Thymus (tissue), 11 donors: ENCODE measurements around the gene PLCB1. TPM values are rescaled to one million over a fixed set of nuclear protein-coding genes. Genes with fewer than 3 reads are reported as not detected.
"Not testable (repeated sequence)": the region's sequence is repeated elsewhere in the genome, so short reads cannot be mapped to it uniquely, and the experiment has no call there.

ENCODE experiments used
- DNase-seq, 9 donors: peaks; one replicate each; pipeline ENCODE4 v3.0.0-alpha.2; 2013; ENCODE audit warnings: low spot score in 9 of 9, low read depth in 6 of 9, missing footprints in 1 of 9
- H3K27ac ChIP-seq, 2 donors: one replicate each; pipeline ENCODE4 v1.5.1; 2013; ENCODE audit warnings: control low read depth in 1 of 2, low read depth in 1 of 2, low read length in 1 of 2, mild to moderate bottlenecking in 1 of 2, moderate library complexity in 1 of 2
- H3K27me3 ChIP-seq, 2 donors: one replicate each; pipeline ENCODE4 v1.5.1; 2013; ENCODE audit warnings: low read length in 1 of 2; ENCODE audit not compliant: control insufficient read depth in 2 of 2, insufficient read depth in 1 of 2
- H3K36me3 ChIP-seq, 2 donors: one replicate each; pipeline ENCODE4 v1.5.1; 2013; ENCODE audit warnings: low read length in 1 of 2, mild to moderate bottlenecking in 1 of 2, moderate library complexity in 1 of 2; ENCODE audit not compliant: control insufficient read depth in 2 of 2, insufficient read depth in 2 of 2
- H3K4me1 ChIP-seq, 2 donors: one replicate each; pipeline ENCODE4 v1.5.1; 2013; ENCODE audit warnings: low read length in 2 of 2; ENCODE audit not compliant: control insufficient read depth in 2 of 2, insufficient read depth in 2 of 2
- H3K4me3 ChIP-seq, 2 donors: one replicate each; pipeline ENCODE4 v1.5.1; 2013; ENCODE audit warnings: low read length in 2 of 2, control low read depth in 1 of 2, mild to moderate bottlenecking in 1 of 2
- H3K9me3 ChIP-seq, 2 donors: one replicate each; pipeline ENCODE4 v1.5.1; 2013; ENCODE audit warnings: low read length in 1 of 2, mild to moderate bottlenecking in 1 of 2; ENCODE audit not compliant: control insufficient read depth in 2 of 2, insufficient read depth in 1 of 2
- WGBS: extraction: QIAGEN DNeasy Blood & Tissue Kit; methylation state at CpG from one replicate; pipeline ENCODE4 v1.1.7; 2013; 5-methylcytosine and 5-hydroxymethylcytosine counted together
- polyA plus RNA-seq: library from polyadenylated mRNA; stranded (reverse); fragments of 200-250 nt; gene quantifications from one replicate; pipeline ENCODE4 v1.2.3, GENCODE V29; 2013
- total RNA-seq: library from RNA; stranded (reverse); fragments of 120-200 nt; gene quantifications from one replicate; pipeline ENCODE4 v1.2.4, GENCODE V29; 2013
- donor health status: healthy.

Gene PLCB1
- total and polyA plus RNA-seq, 2 donors, result 4.1 to 4.7 TPM

DNA sequence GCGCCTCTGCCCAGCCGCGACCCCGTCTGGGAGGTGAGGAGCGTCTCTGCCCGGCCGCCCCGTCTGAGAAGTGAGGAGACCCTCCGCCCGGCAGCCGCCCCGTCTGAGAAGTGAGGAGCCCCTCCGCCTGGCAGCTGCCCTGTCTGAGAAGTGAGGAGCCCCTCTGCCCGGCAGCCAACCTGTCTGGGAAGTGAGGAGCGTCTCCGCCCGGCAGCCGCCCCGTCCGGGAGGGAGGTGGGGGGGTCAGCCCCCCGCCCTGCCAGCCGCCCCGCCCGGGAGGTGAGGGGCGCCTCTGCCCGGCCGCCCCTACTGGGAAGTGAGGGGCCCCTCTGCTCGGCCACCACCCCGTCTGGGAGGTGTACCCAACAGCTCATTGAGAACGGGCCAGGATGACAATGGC lies 512.4 kb downstream of the PLCB1 start:
- not testable (repeated sequence) for H3K9me3 ChIP-seq, DNase-seq, H3K4me3 ChIP-seq, H3K36me3 ChIP-seq, H3K4me1 ChIP-seq, H3K27me3 ChIP-seq, H3K27ac ChIP-seq
- over 99% methylated on average over 18 of the region's 30 CpGs for WGBS

DNA sequence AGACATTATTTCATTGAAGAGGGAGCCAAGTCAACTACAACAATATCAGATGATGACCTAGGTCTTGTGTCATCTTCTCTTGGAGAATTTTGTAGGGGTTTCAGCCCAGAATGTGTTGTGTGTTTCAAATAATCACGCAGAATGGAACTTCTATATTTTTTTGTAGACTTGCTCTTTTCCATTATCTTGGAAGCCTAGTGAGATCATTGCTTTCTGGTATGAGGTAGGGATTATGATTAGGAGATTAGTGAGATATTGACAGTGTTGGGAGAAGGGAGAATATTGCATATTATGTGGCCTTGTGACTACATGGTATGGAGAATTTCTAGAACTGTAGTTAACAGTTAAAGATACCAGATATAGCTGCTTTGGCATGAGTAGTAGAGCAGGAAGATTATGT lies 513.3 kb downstream of the PLCB1 start:
- WGBS, result 99% methylated on average over 1 of the region's 1 CpG
- no peak overlapping the region for H3K27ac ChIP-seq
- no peaks in the 10 kb centered on the region for H3K4me1 ChIP-seq
- no peak for DNase-seq
- H3K9me3 ChIP-seq, result no peaks in the 10 kb centered on the region
- no peak overlapping the region for H3K4me3 ChIP-seq
- H3K27me3 ChIP-seq, result no peaks in the 10 kb centered on the region
- no peaks in the 10 kb centered on the region for H3K36me3 ChIP-seq

DNA sequence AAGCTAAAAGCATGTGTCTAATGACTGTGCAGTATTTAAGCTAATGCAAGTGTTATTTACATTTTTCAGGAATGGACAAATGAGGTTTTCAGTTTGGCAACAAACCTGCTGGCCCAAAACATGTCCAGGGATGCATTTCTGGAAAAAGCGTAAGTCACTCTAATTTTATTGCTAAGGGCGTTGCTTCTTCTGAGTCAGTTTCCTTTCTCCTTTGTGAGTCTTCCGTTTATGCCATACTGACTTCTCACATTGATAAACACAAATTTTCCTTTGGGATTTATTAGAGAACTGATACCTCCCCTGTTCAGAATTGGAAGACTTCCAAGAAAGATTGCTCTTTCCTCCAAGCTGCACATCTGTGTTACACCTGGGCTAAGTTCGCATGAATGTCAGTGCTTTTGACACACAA lies 514.0 kb downstream of the PLCB1 start:
- 83% methylated on average over 4 of the region's 4 CpGs for WGBS
- H3K9me3 ChIP-seq, result no peaks in the 10 kb centered on the region
- H3K4me1 ChIP-seq, result no peaks in the 10 kb centered on the region
- H3K27me3 ChIP-seq, result no peaks in the 10 kb centered on the region
- no peak overlapping the region for H3K27ac ChIP-seq
- H3K4me3 ChIP-seq, result no peak overlapping the region
- H3K36me3 ChIP-seq, result no peaks in the 10 kb centered on the region
- no peak for DNase-seq

DNA sequence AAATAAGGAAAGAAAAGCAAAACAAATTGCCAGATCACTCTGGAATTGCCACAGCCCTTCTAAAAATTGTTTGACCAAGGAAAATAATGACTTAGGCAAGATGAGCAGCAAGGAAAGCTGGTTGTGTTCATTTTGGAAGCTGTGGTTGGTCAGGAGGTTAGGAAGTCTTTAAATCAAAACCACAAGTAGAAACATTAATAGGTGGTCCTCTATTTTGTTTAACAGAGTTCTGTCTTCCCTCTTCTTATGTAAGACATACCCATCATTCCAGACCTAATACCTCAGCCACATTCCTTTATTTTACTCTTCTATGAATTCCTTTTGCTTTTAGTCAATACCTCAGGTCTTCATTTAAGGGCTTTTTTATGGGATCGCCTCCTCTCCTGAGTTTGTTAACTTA lies 514.6 kb downstream of the PLCB1 start:
- 97% methylated on average over 1 of the region's 1 CpG for WGBS
- Histone ChIP-seq H3K27me3 (no peaks in the 10 kb centered on the region), H3K4me3 (no peak overlapping the region), H3K4me1 (no peaks in the 10 kb centered on the region), H3K36me3 (no peaks in the 10 kb centered on the region), H3K9me3 (no peaks in the 10 kb centered on the region), H3K27ac (no peak overlapping the region)
- no peak for DNase-seq

DNA sequence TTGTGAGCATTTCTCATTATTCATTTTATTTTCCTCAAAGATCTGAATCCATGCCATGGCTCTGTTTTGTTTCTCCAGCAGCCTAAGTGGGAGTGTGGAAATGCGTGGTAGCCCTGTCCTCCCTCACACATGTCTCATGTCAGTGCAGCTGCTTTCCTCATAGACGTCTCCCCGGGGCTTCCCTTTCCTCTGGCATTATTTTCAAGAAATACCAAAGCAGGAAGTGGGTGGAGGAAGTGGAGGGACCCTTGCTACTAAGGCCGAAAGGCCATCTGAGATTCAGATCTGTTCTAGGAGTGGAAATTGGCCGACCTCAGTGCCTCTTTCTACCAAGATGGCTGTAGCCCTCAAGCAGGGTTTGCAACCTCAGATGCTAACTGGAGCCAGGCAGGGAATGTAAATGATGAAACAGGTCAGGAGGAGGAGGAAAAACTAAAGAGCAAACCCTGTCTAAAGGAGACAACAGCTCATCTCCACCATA lies 515.9 kb downstream of the PLCB1 start:
- Histone ChIP-seq H3K4me1 (no peaks in the 10 kb centered on the region), H3K9me3 (no peaks in the 10 kb centered on the region), H3K27ac (no peak overlapping the region), H3K4me3 (no peak overlapping the region), H3K36me3 (no peaks in the 10 kb centered on the region), H3K27me3 (no peaks in the 10 kb centered on the region)
- no peak for DNase-seq
- WGBS, result 80% methylated on average over 5 of the region's 5 CpGs

DNA sequence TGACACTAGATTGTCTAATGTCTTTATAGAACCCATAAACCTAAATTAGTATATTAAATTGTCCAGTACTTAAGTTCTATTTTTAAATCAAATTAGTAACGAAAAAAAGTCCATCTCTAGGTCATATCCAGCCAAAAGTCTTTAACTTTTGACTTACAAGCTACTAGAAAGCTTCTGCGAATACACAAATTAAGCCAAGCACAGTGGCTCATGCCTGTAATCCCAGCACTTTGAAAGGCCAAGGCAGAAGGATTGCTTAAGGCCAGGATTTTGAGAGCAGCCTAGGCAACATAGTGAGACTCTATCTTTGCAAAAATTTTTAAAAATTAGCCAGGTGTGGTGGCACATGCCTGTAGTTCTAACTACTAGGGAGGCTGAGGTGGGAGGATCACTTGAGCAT lies 516.4 kb downstream of the PLCB1 start:
- Histone ChIP-seq H3K9me3 (no peaks in the 10 kb centered on the region), H3K4me1 (no peaks in the 10 kb centered on the region), H3K27ac (no peak overlapping the region), H3K27me3 (no peaks in the 10 kb centered on the region), H3K4me3 (no peak overlapping the region), H3K36me3 (no peaks in the 10 kb centered on the region)
- no peak for DNase-seq
- WGBS, result 94% methylated on average over 2 of the region's 2 CpGs

DNA sequence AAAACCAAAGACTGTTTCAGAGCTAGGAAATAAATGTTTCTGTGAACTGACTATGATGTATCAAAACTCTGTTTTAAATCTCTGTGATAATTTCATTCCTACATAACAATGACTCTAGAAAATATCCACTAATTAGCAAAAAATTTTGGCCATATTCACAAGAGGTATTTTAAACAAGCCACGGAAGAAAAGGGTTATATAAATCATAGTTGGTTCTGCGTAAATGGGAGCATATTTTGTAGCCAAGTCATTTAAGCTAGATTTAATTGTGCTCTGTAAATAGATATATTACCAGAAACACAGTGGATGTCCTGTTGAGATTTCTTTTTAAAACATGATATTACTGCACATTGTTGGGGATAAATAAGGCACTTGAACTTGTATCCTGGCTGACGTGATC lies 520.3 kb downstream of the PLCB1 start:
- H3K27me3 ChIP-seq, result no peaks in the 10 kb centered on the region
- H3K36me3 ChIP-seq, result no peaks in the 10 kb centered on the region
- no peak overlapping the region for H3K4me3 ChIP-seq
- H3K27ac ChIP-seq, result no peak overlapping the region
- no peaks in the 10 kb centered on the region for H3K4me1 ChIP-seq
- no peak for DNase-seq
- no peaks in the 10 kb centered on the region for H3K9me3 ChIP-seq
- 81% methylated on average over 3 of the region's 3 CpGs for WGBS

DNA sequence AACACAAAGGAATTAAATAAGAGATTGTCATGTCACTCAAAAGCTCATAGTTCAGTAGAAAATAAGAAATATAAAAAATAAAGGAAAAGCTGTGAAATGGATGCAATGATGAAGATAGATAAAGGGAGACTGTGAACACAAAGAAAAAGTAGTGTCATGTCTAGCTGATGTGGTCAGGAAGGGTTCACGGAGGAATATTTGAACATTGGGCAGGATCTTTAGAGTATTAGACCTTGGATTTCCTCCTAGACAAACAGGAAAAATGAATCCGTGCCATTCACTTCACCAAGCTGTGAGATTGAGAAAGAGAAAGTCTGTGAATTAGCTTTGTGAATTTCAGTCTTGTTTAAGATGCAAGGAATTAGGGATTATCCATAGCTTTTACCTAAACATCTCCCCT lies 522.4 kb downstream of the PLCB1 start:
- Histone ChIP-seq H3K27me3 (no peaks in the 10 kb centered on the region), H3K27ac (no peak overlapping the region), H3K4me1 (no peaks in the 10 kb centered on the region), H3K9me3 (no peaks in the 10 kb centered on the region), H3K4me3 (no peak overlapping the region), H3K36me3 (no peaks in the 10 kb centered on the region)
- WGBS, result 98% methylated on average over 2 of the region's 2 CpGs
- DNase-seq, result no peak

DNA sequence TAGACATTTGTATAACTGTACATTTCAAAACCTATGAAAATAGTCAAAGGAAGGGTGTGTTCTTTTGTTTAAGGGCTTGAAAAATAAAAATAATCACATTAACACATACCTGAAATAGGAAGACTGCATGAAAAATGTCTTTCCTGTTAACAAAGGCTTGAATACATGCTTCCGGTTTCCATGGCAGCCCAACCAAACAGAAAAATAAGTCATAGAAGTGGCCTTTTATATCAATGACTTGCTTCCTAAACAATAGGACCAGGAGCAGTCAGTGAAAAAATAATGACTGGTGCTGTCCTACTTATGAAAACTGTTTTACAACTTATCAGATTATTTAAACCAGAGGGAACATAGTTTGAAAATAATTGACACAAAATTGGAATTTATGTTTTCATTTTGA lies 524.3 kb downstream of the PLCB1 start:
- H3K36me3 ChIP-seq, result no peaks in the 10 kb centered on the region
- no peak overlapping the region for H3K27ac ChIP-seq
- no peak for DNase-seq
- WGBS, result 94% methylated on average over 1 of the region's 1 CpG
- no peaks in the 10 kb centered on the region for H3K27me3 ChIP-seq
- H3K4me3 ChIP-seq, result no peak overlapping the region
- H3K4me1 ChIP-seq, result no peaks in the 10 kb centered on the region
- H3K9me3 ChIP-seq, result no peaks in the 10 kb centered on the region

DNA sequence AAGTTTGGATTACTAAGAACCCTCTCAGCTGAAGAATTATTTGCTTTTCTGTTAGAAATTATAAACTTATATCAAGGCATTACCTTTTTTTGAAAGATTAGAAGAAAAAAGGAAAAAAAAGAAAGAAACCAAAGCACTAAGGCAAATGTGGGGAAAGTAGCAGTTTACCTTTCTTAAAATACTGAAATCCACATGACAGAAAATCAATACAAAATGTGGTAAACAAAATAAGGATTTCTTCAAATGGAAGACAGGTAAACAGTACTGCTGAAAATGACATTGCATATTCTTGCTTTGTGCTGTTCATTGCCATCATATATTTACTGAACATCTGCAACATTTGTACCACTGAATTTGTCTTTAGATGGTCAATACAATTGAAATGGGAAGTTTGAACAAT lies 525.6 kb downstream of the PLCB1 start:
- no peaks in the 10 kb centered on the region for H3K9me3 ChIP-seq
- H3K4me3 ChIP-seq, result no peak overlapping the region
- no peak overlapping the region for H3K27ac ChIP-seq

More for the DNA sequence above, 525.6 kb downstream of the PLCB1 start:
- no peaks in the 10 kb centered on the region for H3K36me3 ChIP-seq
- DNase-seq, result no peak
- H3K27me3 ChIP-seq, result no peaks in the 10 kb centered on the region
- H3K4me1 ChIP-seq, result no peaks in the 10 kb centered on the region
